ENCODE data around the gene KIF3B.

KIF3B gene

GRCh38 chr20:32350421-32350820 is 73.0 kb downstream of the KIF3B start:
- Histone ChIP-seq H3K27me3 (ENCODE audit: insufficient read depth, poor library complexity, severe bottlenecking) (no peaks in the 10 kb centered on the region), H3K4me3 (replicated peaks; ENCODE audit: insufficient read depth, low read length) (no peak overlapping the region), H3K27ac (replicated peaks) (no peak overlapping the region)
- TF ChIP-seq CTCF (IDR thresholded peaks at IDR 0.05; ENCODE audit: insufficient read depth, low read length), result no peak
- TF ChIP-seq SPI1 (IDR thresholded peaks at IDR 0.05; ENCODE audit: borderline replicate concordance, low read depth), result no peak
- TF ChIP-seq POLR2AphosphoS5 (IDR thresholded peaks at IDR 0.05; ENCODE audit: low read depth), result no peak
- TF ChIP-seq REST (IDR thresholded peaks at IDR 0.05; ENCODE audit: insufficient replicate concordance, low read depth), result no peak
- TF ChIP-seq GABPA (IDR thresholded peaks at IDR 0.05; ENCODE audit: low read depth), result no peak
- no peak for DNase-seq (ENCODE audit: low read depth in 1 of 2, low spot score in 1 of 2)

- H3K27ac ChIP-seq (replicated peaks), result no peak overlapping the region
- H3K4me3 ChIP-seq (replicated peaks; ENCODE audit: insufficient read depth, low read length), result no peak overlapping the region
- TF ChIP-seq CTCF (IDR thresholded peaks at IDR 0.05; ENCODE audit: insufficient read depth, low read length), result no peak
- TF ChIP-seq SPI1 (IDR thresholded peaks at IDR 0.05; ENCODE audit: borderline replicate concordance, low read depth), result no peak
- TF ChIP-seq REST (IDR thresholded peaks at IDR 0.05; ENCODE audit: insufficient replicate concordance, low read depth), result no peak
- TF ChIP-seq POLR2AphosphoS5 (IDR thresholded peaks at IDR 0.05; ENCODE audit: low read depth), result no peak
- no peak for TF ChIP-seq GABPA (IDR thresholded peaks at IDR 0.05; ENCODE audit: low read depth)
- DNase-seq (ENCODE audit: low read depth in 1 of 2, low spot score in 1 of 2), result no peak
- no peaks in the 10 kb centered on the region for H3K27me3 ChIP-seq (ENCODE audit: insufficient read depth, poor library complexity, severe bottlenecking)
Observed at GRCh38 chr20:32352121-32352720, 74.8 kb downstream of the KIF3B start.

GRCh38 chr20:32353848-32354496 is 76.5 kb downstream of the KIF3B start:
- Histone ChIP-seq H3K4me3 (replicated peaks; ENCODE audit: insufficient read depth, low read length) (no peak overlapping the region), H3K27ac (replicated peaks) (no peak overlapping the region), H3K27me3 (ENCODE audit: insufficient read depth, poor library complexity, severe bottlenecking) (no peaks in the 10 kb centered on the region)
- no peak for DNase-seq (ENCODE audit: low read depth in 1 of 2, low spot score in 1 of 2)
- TF ChIP-seq REST (IDR thresholded peaks at IDR 0.05; ENCODE audit: insufficient replicate concordance, low read depth), result no peak
- TF ChIP-seq CTCF (IDR thresholded peaks at IDR 0.05; ENCODE audit: insufficient read depth, low read length), result no peak
- TF ChIP-seq POLR2AphosphoS5 (IDR thresholded peaks at IDR 0.05; ENCODE audit: low read depth), result no peak
- TF ChIP-seq GABPA (IDR thresholded peaks at IDR 0.05; ENCODE audit: low read depth), result no peak
- TF ChIP-seq SPI1 (IDR thresholded peaks at IDR 0.05; ENCODE audit: borderline replicate concordance, low read depth), result no peak

All from HL-60 (cell line).